IPS DF 6.9 (cell line): ENCODE results near the gene MTRF1.
"Not testable (repeated sequence)": the region's sequence is repeated elsewhere in the genome, so short reads cannot be mapped to it uniquely, and the experiment has no call there.

Experiments used
- DNase-seq: peaks from one replicate; pipeline ENCODE4 v3.0.0-alpha.2; 2013; ENCODE audit warnings: low read depth, low spot score
- H3K27ac ChIP-seq: one replicate; pipeline ENCODE4 v1.5.1; 2013; ENCODE audit warnings: low read length, control low read depth
- H3K27me3 ChIP-seq: 2 replicates; pipeline ENCODE4 v1.6.1; 2013; ENCODE audit warnings: mild to moderate bottlenecking, low read length; ENCODE audit not compliant: control insufficient read depth, insufficient read depth
- H3K36me3 ChIP-seq: 2 replicates; pipeline ENCODE4 v1.6.1; 2013; ENCODE audit warnings: low read length; ENCODE audit not compliant: control insufficient read depth, insufficient read depth
- H3K4me1 ChIP-seq: 2 replicates; pipeline ENCODE4 v1.6.1; 2013; ENCODE audit warnings: low read length; ENCODE audit not compliant: control insufficient read depth, insufficient read depth
- H3K4me3 ChIP-seq: 2 replicates; pipeline ENCODE4 v1.5.1; 2013; ENCODE audit warnings: mild to moderate bottlenecking, low read length
- H3K9me3 ChIP-seq: 2 replicates; pipeline ENCODE4 v1.6.1; 2013; ENCODE audit warnings: low read length, inconsistent platforms; ENCODE audit not compliant: control insufficient read depth, insufficient read depth
- WGBS: extraction: QIAGEN DNeasy Blood & Tissue Kit; methylation state at CpG from one replicate; pipeline ENCODE4 v1.1.7; 2013; ENCODE audit warnings: mixed read lengths, missing lambda C conversion rate; ENCODE audit not compliant: insufficient read length, insufficient coverage; 5-methylcytosine and 5-hydroxymethylcytosine counted together

Gene MTRF1

DNA sequence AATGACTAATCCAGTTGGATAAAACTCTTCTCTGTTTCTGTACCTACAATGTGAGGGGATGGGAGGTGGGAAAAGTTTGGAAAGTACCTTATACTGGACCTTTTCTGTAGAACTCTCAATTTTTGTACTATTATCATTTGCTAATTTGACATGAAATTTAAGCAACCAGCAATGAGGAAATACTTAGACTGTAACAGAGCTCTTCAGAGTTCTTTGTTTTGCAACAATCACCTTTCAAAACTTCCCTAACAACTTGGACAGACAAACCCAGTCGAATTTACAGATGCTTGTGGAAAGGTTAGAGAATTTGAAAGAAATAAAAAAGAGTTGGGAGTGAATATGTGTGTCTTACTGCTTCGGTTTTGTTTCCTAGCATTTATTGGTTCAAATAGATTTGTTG lies 85.8 kb downstream of the MTRF1 start:
- WGBS, result no CpG with 5 or more reads among the region's 2 CpGs
- DNase-seq, result no peak
- H3K36me3 ChIP-seq, result no peaks in the 10 kb centered on the region
- peaks cover 2% of the 10 kb centered on the region; the same call in 1 of the 2 replicates for H3K9me3 ChIP-seq
- no peaks in the 10 kb centered on the region for H3K27me3 ChIP-seq
- no peak overlapping the region for H3K27ac ChIP-seq
- H3K4me3 ChIP-seq, result no peak overlapping the region
- H3K4me1 ChIP-seq, result no peaks in the 10 kb centered on the region

DNA sequence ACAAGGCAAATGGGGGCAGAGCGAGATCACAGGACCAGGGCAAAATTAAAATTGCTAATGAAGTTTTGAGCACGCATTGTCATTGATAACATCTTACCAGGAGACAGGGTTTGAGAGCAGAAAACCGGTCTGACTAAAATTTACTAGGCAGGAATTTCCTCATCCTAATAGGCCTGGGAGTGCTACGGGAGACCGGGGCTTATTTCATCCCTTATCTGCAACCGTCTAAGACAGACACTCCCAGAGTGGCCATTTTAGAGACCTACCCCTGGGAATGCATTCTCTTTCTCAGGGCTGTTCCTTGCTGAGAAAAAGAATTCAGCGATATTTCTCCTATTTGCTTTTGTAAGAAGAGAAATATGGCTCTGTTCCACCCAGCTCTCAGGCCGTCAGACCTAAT lies 87.8 kb downstream of the MTRF1 start:
- H3K9me3 ChIP-seq, DNase-seq, H3K4me3 ChIP-seq, H3K27me3 ChIP-seq, H3K27ac ChIP-seq, H3K36me3 ChIP-seq, H3K4me1 ChIP-seq: not testable (repeated sequence)
- WGBS, result no CpG with 5 or more reads among the region's 8 CpGs
